ENCODE data around the gene CDH4.

The CDH4 gene

DNA sequence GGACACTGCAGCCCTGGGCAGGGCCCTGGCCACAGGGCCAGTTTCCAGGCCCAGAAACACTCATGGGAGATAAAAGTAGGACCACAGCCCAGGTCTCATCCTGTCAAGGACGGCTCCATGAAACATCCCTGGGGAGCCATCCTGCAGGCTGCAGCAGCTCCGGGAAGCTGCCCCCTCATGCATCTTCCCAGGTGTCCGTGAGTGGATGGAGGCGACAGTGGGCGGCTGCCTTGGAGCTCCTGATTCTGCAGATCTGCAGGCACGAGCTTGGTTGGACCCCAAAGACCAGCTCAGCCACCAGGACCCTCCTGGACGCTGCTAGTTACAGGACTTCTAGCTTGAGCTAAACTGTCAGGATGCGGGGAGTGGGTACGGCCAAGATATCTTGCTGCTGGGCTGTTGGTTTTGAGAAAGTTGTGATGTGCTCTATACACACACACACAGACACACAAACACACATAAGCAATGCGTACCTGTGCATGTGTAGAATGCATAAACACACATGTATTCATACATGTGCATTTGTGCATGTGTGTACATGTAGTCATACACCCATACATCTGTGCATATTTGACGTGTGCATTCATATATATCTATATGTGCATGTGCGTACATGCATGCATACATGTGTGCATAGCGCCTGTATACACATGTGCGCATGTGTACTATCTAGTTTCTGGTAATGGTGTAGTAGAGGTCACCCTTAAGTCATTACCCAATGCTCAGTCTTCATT is 515.9 kb downstream of the CDH4 start:
- no peak for DNase-seq (ENCODE audit: low read depth)

DNA sequence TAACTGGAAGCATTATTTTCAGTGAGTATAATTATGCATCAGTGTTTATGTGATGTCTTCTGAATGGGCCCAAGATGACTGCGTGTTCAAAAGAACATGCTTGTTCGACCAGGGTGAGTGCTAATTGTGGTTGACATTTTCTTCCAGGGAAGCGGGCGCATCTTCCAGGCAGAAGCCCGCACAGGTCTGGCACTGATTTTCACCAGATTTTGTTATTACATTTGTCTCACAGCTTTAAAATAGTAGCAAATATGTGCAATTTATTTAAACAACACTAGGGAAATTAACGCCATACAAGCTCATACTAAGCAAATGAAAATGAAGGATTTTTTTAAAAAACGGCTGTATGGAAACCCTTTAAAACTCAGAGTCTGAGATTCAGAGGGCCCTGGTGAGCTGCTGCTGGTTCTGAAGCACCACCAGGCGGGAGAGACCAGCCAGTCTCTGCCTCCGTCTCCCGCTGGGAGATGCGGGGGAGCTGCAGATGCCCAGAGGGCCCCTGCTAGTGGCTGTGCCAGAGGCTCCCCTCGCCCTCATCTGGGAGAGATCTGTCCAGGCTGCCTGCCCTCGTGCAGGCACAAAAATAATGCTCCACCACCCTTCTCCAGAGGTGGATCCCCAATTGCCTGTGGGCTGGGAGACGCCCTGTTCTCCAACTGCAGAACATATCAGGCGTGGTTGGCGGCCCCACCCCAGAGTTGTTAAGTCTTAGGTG is 516.7 kb downstream of the CDH4 start:
- DNase-seq (ENCODE audit: low read depth) = no peak

DNA sequence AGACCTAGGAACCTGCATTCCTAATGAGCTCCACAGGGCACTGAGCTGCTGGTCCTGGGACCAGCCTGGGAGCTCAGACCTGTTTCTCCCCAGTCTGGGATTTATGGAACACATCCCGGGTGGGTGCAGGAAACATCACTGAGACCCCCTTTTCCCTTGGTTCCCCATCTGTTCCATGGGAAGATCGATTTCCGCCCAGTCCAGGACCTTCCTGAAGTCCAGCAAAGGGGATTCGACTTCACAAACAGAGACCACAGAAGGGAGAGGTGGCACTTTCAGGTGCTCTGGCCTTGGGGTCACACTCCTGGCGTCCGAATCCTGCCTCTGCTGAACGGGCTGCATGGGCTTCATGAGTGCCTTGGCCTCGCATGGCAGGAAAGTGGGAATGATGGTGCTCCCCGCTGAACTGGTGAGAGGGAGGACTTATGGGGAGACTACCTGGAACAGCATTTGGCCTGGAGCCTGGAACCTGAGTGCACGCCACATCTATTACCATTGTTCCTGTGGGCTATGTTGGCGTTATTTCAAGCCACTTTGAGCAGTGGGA is 517.3 kb downstream of the CDH4 start:
- DNase-seq (ENCODE audit: low read depth) = no peak

DNA sequence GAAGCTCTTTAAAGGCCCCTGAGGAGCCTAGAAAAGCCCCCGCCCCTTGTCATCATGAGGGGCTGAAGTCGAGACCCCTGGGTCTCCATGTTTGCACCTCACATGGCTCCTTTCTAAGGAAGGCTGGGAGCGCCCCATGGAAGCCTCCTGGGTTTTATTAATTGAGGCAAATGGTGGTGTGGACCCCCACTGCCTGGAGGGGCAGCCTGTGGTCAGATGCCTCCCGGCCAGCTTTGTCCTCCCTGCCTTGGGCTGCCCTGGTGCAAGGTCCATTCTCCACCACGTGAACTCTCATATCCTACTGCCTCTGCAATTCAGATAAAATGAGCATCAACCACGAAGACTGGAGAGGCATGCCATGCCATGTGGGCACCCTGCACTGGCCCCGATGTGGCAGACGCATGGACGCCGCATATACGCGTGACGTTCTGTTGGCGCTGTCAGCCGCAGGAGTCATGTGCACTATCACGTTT is 518.1 kb downstream of the CDH4 start:
- no peak for DNase-seq (ENCODE audit: low read depth)

DNA sequence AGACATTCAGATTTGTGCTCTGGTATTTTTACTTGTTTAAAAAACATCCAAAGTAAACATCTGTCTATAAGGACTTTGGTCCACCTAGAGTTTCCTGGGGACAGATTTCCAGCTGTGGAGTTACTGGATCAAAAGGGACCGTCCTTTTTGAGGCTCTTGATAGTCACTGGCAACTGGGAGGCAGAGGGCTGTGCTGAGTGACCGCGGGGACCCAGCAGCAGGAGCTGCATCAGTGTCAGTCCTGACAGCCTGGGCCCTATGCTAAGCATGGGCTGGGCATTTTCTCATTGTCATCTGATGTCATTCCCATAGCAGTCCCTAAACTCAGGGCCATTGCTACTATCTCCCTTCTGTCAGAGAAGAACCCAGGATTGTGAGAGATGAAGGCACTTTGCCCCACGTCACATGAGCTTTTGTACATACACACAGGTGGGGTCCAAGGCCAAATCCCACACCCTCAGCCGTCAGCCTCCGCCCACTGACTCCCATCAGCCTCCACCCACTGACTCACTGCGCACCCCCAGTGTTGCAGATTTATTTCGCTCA is 519.8 kb downstream of the CDH4 start:
- no peak for DNase-seq (ENCODE audit: low read depth)

DNA sequence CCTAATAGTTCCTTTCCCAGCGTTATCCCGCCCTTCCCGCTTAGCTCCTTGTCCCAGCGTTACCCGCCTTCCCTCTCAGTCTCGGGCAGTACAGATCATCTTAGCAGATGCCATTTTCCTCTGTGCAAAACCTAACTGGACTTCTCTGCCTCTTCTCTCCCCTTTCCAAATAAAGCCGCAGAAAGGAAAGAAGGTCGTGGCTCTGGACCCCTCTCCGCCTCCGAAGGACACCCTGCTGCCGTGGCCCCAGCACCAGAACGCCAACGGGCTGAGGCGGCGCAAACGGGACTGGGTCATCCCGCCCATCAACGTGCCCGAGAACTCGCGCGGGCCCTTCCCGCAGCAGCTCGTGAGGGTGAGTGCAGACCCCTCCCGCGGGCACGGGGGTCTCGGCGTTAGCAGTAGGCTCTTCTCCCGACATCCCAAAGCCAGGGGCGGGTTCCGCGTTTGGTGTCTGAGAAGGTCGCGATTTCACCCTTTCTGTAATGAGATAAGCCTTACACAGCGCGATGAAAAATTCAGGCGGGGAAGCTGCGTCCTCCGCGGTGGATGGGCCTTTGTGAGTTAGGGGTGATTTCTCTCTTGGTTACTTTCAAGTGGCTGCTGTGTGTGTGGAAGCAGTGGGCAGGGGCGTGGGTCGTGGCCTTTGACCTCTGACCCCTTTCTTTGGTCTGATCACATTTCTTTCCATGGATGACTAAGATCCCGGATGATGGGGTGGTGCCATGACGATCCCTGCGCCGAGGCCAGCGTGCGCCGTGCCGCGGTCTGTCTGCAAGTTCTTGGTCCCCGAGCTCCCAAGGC is 521.0 kb downstream of the CDH4 start:
- DNase-seq (ENCODE audit: low read depth) = no peak

DNA sequence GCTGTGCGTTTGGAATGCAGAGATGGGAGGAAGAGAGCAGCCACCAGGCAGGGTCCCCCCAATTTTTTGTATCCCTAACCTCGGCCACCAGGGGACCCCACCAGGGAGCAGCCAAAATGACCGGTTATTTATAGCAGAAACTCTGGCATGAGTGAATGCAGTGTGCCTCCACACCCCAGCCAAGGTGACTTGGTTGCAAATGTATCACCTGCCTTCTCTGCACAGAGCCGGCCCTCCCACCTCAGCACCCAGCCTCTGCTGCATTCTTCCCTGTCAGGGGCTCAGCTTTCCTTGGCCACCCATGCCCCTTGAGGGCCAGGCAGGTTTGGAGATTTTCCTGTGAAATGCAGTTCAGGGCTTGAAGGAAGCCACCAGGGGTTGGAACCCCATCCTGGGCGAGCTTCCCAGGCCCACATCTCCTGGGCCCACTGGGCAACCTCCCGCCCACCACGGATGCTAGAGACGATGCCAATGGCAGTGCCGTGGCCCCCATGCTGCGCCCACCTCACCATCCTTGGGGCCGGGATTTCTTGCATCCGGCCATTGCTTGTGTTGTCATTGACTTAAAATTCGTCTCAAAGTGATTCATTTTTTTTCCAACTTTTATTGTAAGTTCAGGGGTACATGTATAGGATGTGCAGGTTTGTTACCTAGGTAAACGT is 522.0 kb downstream of the CDH4 start:
- DNase-seq (ENCODE audit: low read depth) = no peak

DNA sequence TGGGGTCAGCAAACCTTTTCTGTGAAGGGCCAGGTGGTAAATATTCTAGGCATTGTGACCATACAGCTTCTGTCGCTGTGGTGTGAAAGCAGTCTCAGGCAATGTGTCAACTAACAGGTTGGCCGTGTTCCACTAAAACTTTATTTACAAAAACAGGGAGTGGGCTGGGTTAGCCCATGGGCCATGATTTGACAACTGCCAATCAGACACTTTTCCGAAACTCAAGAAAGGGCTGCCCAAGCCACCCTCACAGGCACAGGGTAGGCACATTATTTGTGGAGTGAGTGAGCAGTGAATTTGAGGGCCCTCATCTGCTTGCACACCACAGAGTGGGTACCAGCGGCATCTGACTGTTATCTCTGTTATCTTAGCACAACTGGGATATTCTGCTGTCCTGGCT is 523.4 kb downstream of the CDH4 start:
- no peak for DNase-seq (ENCODE audit: low read depth)

DNA sequence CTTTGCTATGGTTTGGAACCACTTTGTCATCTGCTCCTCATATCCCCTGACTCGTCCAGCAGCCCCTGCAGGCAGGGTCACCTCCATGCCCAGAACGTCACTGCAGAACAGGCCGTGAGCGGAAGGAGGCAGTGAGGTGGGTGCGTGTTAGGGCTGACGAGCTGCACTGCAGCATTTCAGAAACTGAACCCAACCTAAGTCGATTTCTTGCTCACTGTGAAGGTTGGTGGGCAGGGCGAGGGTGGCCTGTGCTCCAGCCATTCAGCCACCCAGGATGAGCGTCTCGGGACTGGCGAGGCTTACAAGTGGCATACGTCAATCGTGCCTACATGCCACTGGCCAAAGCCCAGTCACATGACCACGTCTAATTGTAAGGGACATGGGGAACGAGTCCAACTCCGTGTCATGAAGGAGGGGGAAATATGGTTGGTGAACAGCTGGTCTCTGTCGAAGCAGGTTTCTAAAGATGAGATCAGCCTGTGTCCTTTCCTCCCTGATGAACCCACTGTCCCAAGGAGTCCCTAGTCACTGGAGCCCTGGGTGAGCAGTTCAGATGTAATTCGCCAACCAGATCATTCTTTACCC is 524.5 kb downstream of the CDH4 start:
- DNase-seq (ENCODE audit: low read depth) = no peak

DNA sequence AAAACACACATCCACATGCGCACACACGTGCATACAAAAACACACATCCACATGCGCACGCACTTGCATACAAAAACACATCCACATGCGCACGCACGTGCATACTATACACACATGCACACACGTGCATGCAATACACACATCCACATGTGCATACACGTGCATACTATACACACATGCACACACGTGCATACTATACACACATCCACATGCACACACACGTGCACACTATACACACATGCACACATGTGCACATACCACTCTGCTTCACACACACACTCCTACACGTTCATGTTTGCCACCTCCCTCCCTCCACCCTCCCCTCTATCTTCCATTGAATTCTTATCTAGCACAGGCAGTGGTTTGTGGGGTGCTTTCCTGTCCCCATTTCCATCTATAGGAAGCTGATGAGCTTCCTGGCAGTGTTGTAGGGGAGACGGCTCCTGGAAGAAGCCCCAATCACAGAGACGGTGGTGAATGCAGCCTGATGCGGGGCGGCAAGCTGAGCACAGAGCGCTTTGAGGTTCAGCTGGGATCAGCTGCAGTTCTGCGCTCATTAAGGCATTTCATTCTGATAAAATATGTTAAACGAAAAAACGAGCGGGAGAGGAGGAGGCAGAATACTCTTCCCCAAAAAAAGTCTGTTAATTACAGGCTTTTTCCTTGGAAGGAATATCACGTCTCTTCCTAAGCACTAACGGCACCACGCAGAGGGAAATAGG is 525.9 kb downstream of the CDH4 start:
- no peak for DNase-seq (ENCODE audit: low read depth)

DNA sequence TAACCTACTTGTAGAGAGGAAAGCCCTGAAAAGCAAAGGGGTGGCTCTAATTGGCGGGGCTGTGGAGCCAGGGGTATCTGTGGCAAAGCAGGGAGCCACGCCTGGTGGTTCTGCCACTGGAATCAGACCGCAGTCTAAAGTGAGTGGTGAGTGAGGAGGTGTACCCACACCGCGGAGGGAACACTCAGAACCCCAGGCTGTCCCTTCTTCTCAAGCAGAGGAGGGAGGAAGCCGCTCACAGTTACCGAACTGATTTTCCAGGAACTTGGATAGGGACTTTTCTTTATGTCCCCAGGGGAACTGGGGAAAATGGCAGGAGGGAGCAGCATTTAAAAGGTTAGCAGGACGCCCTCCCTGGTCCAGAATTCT is 526.4 kb downstream of the CDH4 start:
- DNase-seq (ENCODE audit: low read depth) = no peak

DNA sequence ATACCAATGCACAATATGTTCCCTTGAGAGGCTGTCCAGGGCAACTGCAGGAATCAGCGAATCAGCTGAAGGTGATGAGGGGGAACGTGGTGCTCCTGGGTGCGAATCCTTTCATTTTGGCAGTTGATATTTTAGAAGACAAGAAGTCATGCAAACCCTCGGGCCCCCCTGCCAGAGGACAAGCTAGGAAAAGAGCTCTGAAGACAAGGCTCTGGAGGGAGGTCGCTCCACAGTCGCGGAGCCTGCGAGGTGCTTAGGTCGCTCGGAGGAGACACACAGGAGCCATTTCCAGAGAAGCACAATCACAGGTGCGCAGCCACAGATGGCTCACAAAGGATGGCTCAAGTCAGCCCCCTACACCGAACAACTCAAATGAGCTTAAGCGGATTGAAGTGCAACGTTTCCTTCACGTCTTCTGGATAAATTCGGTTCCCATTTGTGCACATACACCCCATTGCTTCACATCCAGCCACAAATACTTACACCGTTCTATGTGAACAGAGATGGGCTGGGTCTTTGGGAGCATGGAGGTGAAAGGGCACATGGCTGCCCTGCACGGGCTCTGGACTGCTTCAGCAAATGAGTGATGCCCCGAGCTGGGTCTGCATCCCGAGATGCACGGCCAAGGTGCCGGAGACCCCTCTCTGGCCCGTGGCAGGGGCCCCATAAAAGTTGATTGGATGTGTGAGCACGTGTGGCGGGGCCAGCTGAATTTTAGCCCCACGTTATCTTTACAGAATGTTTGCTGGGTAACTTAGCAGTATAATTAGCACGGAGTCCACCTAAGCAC is 527.3 kb downstream of the CDH4 start:
- DNase-seq (ENCODE audit: low read depth) = no peak

DNA sequence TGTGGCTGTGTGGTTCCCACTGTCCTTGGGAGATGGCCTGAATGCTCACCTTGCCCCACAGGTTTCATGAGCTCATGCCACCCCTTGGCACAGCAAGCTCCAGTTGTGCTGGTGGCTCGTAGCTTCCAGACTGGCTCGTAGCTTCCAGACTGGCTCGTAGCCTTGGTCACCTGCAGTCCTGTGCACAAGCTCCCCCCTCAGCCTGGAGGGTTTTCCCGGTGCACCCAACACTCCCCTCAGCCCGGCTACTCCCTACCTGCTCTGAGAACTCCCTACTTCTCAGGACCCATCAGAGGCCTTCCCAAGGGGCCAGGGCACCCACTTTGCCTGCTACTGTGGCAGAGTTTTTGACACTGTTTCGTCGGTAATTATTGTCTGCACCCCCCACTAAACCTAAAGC is 528.0 kb downstream of the CDH4 start:
- DNase-seq (ENCODE audit: low read depth) = no peak

DNA sequence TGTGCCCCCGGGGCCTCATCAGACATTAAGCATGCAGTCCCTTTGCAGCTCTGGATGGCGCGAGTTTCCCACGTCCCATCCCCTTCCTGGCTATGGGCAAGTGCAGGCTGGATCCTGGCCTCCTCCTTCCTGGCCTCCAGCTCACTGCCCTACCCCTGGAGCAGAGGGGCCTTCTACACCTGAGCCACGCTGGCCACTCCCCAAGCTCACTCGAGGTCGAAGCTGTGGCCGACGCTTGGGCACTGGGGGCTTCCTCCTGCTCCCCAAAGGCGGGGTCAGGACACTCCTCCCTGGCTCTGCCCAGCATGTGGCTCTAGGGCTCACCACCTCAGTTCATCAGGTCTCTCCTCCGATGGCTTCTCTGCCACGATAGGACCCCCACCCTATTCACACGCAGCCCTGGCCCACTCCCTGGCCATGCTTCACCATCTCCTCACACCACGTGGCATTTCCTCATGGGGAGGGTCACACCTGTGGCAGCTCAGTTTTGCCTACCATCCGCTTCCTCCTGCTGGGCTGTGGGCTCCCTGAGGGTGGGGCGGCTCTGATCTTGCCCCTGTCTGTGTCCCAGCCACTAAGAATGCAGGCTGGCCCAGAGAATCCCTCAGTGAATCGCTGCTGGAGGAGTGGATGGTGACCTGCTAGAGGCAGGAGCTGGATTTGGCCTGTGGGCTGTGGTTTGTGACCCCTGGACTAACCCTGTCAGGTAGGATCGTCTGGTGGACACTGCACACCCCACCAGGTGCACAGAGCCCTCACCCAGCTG is 532.9 kb downstream of the CDH4 start:
- DNase-seq (ENCODE audit: low read depth) = no peak

DNA sequence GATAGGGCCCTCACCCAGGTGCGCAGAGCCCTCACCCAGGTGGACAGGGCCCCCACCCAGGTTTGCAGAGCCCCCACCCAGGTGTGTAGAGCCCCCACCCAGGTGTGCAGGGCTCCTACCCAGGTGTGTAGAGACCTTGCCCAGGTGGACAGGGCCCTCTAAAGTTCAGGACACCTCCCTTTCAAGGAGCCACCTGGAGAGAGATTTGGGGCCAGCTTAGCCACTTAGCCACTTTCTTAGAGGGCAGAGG is 533.4 kb downstream of the CDH4 start:
- no peak for DNase-seq (ENCODE audit: low read depth)

DNA sequence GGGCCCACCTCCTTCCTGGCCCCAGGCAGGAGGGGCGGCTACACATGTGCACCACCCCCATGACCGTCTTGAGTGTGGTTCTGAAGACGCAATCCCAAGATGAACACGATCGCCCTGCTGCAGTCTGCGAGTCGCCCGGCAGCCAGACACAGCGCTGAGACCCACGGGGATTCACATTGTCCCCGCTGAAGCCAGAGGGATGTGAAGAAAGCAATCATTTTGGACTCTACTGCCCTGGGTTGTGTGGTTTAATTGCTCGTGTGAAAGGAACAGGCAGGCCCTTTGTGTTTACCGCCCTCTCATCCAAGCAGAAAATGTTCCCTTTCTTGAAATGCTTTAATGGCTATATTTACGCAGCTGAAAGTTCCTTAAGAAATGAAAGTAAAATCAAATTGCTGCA is 534.2 kb downstream of the CDH4 start:
- no peak for DNase-seq (ENCODE audit: low read depth)

DNA sequence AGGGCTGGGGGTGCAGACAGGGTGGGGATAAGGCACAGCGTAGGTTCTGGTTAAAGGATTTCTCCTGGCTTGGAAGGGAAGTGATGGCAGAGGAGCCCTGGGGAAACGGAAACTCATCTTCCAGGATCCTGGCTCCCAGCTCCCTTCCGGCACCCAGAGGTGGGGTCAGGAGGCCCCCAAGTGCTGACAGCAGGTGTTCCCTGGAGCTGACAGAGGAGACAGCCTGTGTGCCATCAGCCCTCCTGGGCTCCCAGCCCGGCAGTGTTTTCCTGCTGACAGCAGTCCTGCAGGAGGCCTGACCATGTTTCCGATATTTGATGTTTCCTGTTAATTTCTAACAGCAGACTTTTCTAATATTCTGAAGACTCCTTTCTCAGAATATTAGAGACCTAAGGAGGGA is 536.3 kb downstream of the CDH4 start:
- DNase-seq (ENCODE audit: low read depth) = no peak

DNA sequence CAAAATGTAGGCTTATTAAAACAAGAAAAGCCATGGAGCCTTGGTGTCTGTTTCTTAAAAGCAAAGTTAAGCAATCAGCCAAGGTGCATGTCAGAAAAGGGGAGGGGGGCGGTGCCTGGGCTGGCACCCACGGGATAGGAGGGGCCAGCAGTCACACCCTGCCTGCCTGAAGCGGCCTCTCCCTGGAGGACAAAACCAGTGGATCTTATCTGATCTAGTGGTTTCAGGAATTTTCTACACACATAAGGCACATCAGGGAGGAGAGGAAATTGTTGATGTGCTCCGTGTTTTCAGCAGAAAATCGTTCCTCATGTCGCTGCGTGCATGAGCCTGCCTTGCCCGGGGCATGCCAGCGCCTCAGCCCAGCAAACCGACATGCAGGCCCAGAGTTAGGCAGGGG is 537.3 kb downstream of the CDH4 start:
- no peak for DNase-seq (ENCODE audit: low read depth)

DNA sequence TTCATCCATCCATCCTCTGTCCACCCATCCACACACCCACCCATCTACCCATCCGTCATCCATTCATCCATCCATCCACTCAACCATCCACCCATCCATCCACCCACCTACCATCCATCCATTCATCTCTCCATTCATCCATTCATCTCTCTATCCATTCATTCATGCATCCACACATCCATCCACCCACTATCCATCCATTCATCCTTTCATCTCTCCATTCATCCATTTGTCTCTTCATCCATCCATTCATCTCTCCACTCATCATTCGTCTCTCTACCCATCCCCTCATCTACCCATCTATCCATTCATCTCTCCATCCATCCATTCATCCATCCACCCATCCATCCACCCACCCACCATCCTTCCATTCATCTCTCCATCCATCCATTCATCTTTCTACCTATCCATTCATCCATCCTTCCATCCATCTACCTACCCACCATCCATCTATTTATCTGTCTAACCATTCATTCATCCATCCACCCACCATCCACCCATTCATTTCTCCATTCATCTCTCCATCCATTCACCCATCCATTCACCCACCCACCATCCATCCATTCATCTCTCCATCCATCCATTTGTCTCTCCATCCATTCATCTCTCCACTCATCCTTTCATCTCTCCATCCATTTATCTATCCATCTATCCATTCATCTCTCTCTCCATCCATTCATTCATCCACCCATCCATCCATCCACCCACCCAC is 538.2 kb downstream of the CDH4 start:
- no peak for DNase-seq (ENCODE audit: low read depth)
